WTC11 (cell line): Measurements from ENCODE around the gene FMOD. TPM values are rescaled to one million over a fixed set of nuclear protein-coding genes. Genes with fewer than 3 reads are reported as not detected.

ENCODE experiments used
- ATAC-seq: fragments of 200-7000 bp; cut with Tn5 transposase; 2 replicates; pipeline ENCODE4 v1.10.0; 2021; ENCODE audit warnings: mild to moderate bottlenecking, moderate library complexity
- CTCF ChIA-PET: fragments of 300-600 bp; sonication (Branson Sonifier 250); formaldehyde crosslinking; loops from one replicate; lab custom pipeline; 2021; ENCODE audit warnings: antibody characterized with exemption; lab: Charles Lee
- POLR2A ChIA-PET: fragments of 350-600 bp; sonication (Branson Sonifier 250); formaldehyde crosslinking; loops from one replicate; lab custom pipeline; 2021; ENCODE audit warnings: antibody characterized with exemption; lab: Charles Lee
- DNase-seq: peaks from one replicate; pipeline ENCODE4 v3.0.0; 2021; ENCODE audit warnings: low spot score
- H3K27ac Mint-ChIP-seq: 2 replicates; pipeline ENCODE4 v1.8.0; 2021; ENCODE audit warnings: mixed read lengths
- H3K27me3 Mint-ChIP-seq: 2 replicates; pipeline ENCODE4 v1.8.0; 2021; ENCODE audit warnings: low read depth, mild to moderate bottlenecking, moderate library complexity, mixed read lengths
- H3K36me3 Mint-ChIP-seq: 2 replicates; pipeline ENCODE4 v1.8.0; 2021; ENCODE audit warnings: mixed read lengths
- H3K4me1 Mint-ChIP-seq: 2 replicates; pipeline ENCODE4 v1.8.0; 2022; ENCODE audit warnings: mixed read lengths
- H3K4me3 Mint-ChIP-seq: 2 replicates; pipeline ENCODE4 v1.8.0; 2021; ENCODE audit warnings: mild to moderate bottlenecking, moderate library complexity, mixed read lengths
- H3K9me3 Mint-ChIP-seq: 2 replicates; pipeline ENCODE4 v1.8.0; 2021; ENCODE audit warnings: mixed read lengths
- AR ChIP-seq: fragments of 250-450 bp; sonication (Bioruptor Pico); IDR thresholded peaks from 2 replicates; pipeline ENCODE4 v1.9.0; 2021; ENCODE audit warnings: mild to moderate bottlenecking
- CTCF ChIP-seq: fragments of 200-600 bp; IDR thresholded peaks from 2 replicates; pipeline ENCODE4 v1.8.0; 2022; ENCODE audit warnings: antibody characterized with exemption
- ELF4 ChIP-seq: sonication (generic); formaldehyde crosslinking; IDR thresholded peaks from 2 replicates; pipeline ENCODE4 v1.8.1; 2022; ENCODE audit warnings: low read depth, mild to moderate bottlenecking, moderate library complexity, missing genetic modification reagents
- ESRRA ChIP-seq: sonication (generic); formaldehyde crosslinking; IDR thresholded peaks from 2 replicates; pipeline ENCODE4 v1.8.1; 2022; ENCODE audit warnings: mild to moderate bottlenecking, missing genetic modification reagents, borderline replicate concordance
- JUN ChIP-seq: sonication (generic); formaldehyde crosslinking; IDR thresholded peaks from 2 replicates; pipeline ENCODE4 v1.8.0; 2023; ENCODE audit warnings: mild to moderate bottlenecking, missing genetic modification reagents
- NFE2L1 ChIP-seq: sonication (generic); formaldehyde crosslinking; IDR thresholded peaks from 2 replicates; pipeline ENCODE4 v1.8.1; 2023; ENCODE audit warnings: missing genetic modification reagents
- NR2C2 ChIP-seq: sonication (generic); formaldehyde crosslinking; IDR thresholded peaks from 2 replicates; pipeline ENCODE4 v1.8.0; 2022; ENCODE audit warnings: mild to moderate bottlenecking, missing genetic modification reagents
- OVOL2 ChIP-seq: fragments of 250-450 bp; sonication (Bioruptor Pico); IDR thresholded peaks from 2 replicates; pipeline ENCODE4 v1.9.0; 2021; ENCODE audit warnings: mild to moderate bottlenecking, borderline replicate concordance
- PRDM15 ChIP-seq: sonication (generic); formaldehyde crosslinking; IDR thresholded peaks from 2 replicates; pipeline ENCODE4 v1.8.0; 2022; ENCODE audit warnings: missing genetic modification reagents
- RORB ChIP-seq: fragments of 250-450 bp; sonication (Bioruptor Pico); IDR thresholded peaks from 2 replicates; pipeline ENCODE4 v1.9.0; 2021; ENCODE audit warnings: mild to moderate bottlenecking
- SMAD4 ChIP-seq: sonication (generic); formaldehyde crosslinking; IDR thresholded peaks from 2 replicates; pipeline ENCODE4 v1.8.0; 2022; ENCODE audit warnings: mild to moderate bottlenecking, missing genetic modification reagents
- TCF7 ChIP-seq: sonication (generic); formaldehyde crosslinking; IDR thresholded peaks from 2 replicates; pipeline ENCODE4 v1.8.0; 2022; ENCODE audit warnings: mild to moderate bottlenecking, low read depth, missing genetic modification reagents, moderate library complexity
- TEAD4 ChIP-seq: sonication (generic); formaldehyde crosslinking; IDR thresholded peaks from 2 replicates; pipeline ENCODE4 v1.8.0; 2022; ENCODE audit warnings: mild to moderate bottlenecking, missing genetic modification reagents
- ZBTB43 ChIP-seq: sonication (generic); formaldehyde crosslinking; IDR thresholded peaks from 2 replicates; pipeline ENCODE4 v1.8.1; 2023; ENCODE audit warnings: mild to moderate bottlenecking, missing genetic modification reagents
- ZNF219 ChIP-seq: sonication (generic); formaldehyde crosslinking; IDR thresholded peaks from 2 replicates; pipeline ENCODE4 v1.8.0; 2023; ENCODE audit warnings: missing genetic modification reagents, mild to moderate bottlenecking, borderline replicate concordance
- ZNF396 ChIP-seq: fragments of 250-450 bp; sonication (Bioruptor Pico); IDR thresholded peaks from 2 replicates; pipeline ENCODE4 v1.8.0; 2021; ENCODE audit warnings: mild to moderate bottlenecking, moderate library complexity, borderline replicate concordance
- ZNF512 ChIP-seq: sonication (generic); formaldehyde crosslinking; IDR thresholded peaks from 2 replicates; pipeline ENCODE4 v1.8.1; 2022; ENCODE audit warnings: missing genetic modification reagents, borderline replicate concordance
- ZNF532 ChIP-seq: fragments of 250-450 bp; sonication (Bioruptor Pico); IDR thresholded peaks from 2 replicates; pipeline ENCODE4 v1.9.0; 2021; ENCODE audit warnings: mild to moderate bottlenecking, borderline replicate concordance
- ZNF671 ChIP-seq: fragments of 250-450 bp; sonication (Bioruptor Pico); IDR thresholded peaks from 2 replicates; pipeline ENCODE4 v1.8.0; 2021; ENCODE audit warnings: mild to moderate bottlenecking
- ZSCAN18 ChIP-seq: fragments of 250-450 bp; sonication (Bioruptor Pico); IDR thresholded peaks from 2 replicates; pipeline ENCODE4 v2.1.2; 2022; ENCODE audit warnings: mild to moderate bottlenecking, moderate library complexity
- total RNA-seq: library from RNA; stranded (reverse); gene quantifications from 3 replicates; pipeline ENCODE4 v1.2.3, GENCODE V29; 2021

Gene FMOD
- total RNA-seq, 1 experiment from 2014 or later = 0.79 TPM

GRCh38 chr1:203302894-203303293 is 48.0 kb downstream of the FMOD start (continued):
- TF ChIP-seq ZNF512 (CRISPR knock-in tag) (no peak), ZBTB43 (CRISPR knock-in tag) (no peak), ZNF671 (CRISPR knock-in tag) (no peak), ESRRA (CRISPR knock-in tag) (no peak), ELF4 (CRISPR knock-in tag) (no peak), RORB (CRISPR knock-in tag) (no peak), ZSCAN18 (no peak), JUN (CRISPR knock-in tag) (no peak)
- TF ChIP-seq, all 79 proteins: peak for 0

- DNase-seq = no peak
- CTCF ChIA-PET = no interaction called here
- peaks cover 32% of the 10 kb centered on the region for H3K4me1 Mint-ChIP-seq
- no peaks in the 10 kb centered on the region for H3K36me3 Mint-ChIP-seq
- peaks cover 90% of the 10 kb centered on the region for H3K27me3 Mint-ChIP-seq
- POLR2A ChIA-PET = no interaction called here
- no peak for ATAC-seq
- no peak overlapping the region for H3K4me3 Mint-ChIP-seq
- no peak overlapping the region for H3K27ac Mint-ChIP-seq
- no peaks in the 10 kb centered on the region for H3K9me3 Mint-ChIP-seq
- TF ChIP-seq SMAD4 (CRISPR knock-in tag) (no peak), NFE2L1 (CRISPR knock-in tag) (no peak), TEAD4 (CRISPR knock-in tag) (no peak), TCF7 (CRISPR knock-in tag) (no peak), PRDM15 (CRISPR knock-in tag) (no peak), AR (CRISPR knock-in tag) (no peak), ZNF396 (CRISPR knock-in tag) (no peak), OVOL2 (no peak), NR2C2 (no peak), ZNF532 (no peak), CTCF (no peak), ZNF219 (no peak)
These were observed 48.5 kb downstream of the FMOD start for GRCh38 chr1:203302456-203302855.
